Urinary bladder (tissue), 4 donors: ENCODE measurements around the gene PLAAT3. TPM values are rescaled to one million over a fixed set of nuclear protein-coding genes. Genes with fewer than 3 reads are reported as not detected.
"Not testable (repeated sequence)": the region's sequence is repeated elsewhere in the genome, so short reads cannot be mapped to it uniquely, and the experiment has no call there.

ENCODE experiments used
- DNase-seq: peaks from one replicate; pipeline ENCODE4 v3.0.0-alpha.2; 2015; ENCODE audit errors: extremely low spot score
- H3K27ac ChIP-seq: one replicate; pipeline ENCODE4 v1.5.1; 2013; ENCODE audit warnings: low read depth, mild to moderate bottlenecking, moderate library complexity
- H3K36me3 ChIP-seq: one replicate; pipeline ENCODE4 v1.6.1; 2013; ENCODE audit warnings: mild to moderate bottlenecking, moderate library complexity; ENCODE audit not compliant: insufficient read depth
- H3K4me1 ChIP-seq: one replicate; pipeline ENCODE4 v1.6.1; 2013; ENCODE audit warnings: mild to moderate bottlenecking, moderate library complexity; ENCODE audit not compliant: insufficient read depth
- H3K4me3 ChIP-seq: one replicate; pipeline ENCODE4 v1.5.1; 2013; ENCODE audit warnings: low read depth, low read length
- WGBS: extraction: QIAGEN DNeasy Blood & Tissue Kit; methylation state at CpG from one replicate; pipeline ENCODE4 v1.1.7; 2013; 5-methylcytosine and 5-hydroxymethylcytosine counted together
- polyA plus RNA-seq: library from polyadenylated mRNA; stranded (reverse); fragments of 200-250 nt; gene quantifications from one replicate; pipeline ENCODE4 v1.2.3, GENCODE V29; 2013
- total RNA-seq: library from RNA; depleted of rRNA; stranded (reverse); fragments of >200 nt; gene quantifications from one replicate; pipeline ENCODE4 v1.2.3, GENCODE V29; 2014
- donor health status: healthy with polysubstance abuse.
- donor health status: healthy.

The PLAAT3 gene
- total and polyA plus RNA-seq, 2 donors: 5.3 to 61.2 TPM

DNA sequence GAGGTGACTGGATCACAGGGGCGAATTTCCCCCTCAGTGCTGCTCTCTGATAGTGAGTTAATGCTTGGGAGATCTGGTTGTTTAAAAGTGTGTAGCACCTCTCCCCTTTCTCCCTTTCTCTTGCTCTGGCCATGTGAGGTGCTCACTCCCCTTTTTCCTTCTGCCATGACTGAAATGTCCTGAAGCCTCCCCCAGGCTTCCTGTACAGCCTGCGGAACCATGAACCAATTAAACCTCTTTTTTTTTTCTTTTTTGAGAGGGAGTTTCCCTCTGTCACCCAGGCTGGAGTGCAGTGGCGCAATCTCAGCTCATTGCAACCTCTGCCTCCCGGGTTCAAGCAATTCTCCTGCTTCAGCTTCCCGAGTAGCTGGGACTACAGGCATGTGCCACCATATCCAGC, 3.5 kb upstream of the PLAAT3 start:
- DNase-seq, H3K36me3 ChIP-seq, H3K4me1 ChIP-seq, H3K27ac ChIP-seq, H3K4me3 ChIP-seq: not testable (repeated sequence)
- 88% methylated on average over 5 of the region's 5 CpGs for WGBS

DNA sequence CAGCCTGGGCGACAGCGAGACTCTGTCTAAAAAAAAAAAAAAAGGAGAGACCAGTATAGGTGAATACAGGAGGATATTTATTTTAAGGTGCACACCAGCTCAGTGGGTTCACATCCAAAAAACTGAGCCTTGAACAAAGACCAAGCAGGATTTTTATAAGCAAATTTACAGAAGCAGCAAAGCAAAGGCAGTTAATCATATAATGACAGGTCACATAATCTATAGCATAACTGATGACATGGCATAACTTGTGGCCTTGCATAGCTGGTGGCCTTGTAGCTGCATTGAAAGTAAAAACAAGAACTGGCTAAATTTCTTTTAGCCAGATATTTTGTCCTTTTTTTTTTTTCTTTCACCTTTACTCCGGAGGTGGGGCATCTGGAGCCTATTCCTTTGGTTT, 2.7 kb upstream of the PLAAT3 start:
- H3K36me3 ChIP-seq: no peaks in the 10 kb centered on the region
- WGBS: 79% methylated on average over 3 of the region's 3 CpGs
- peaks cover 2% of the 10 kb centered on the region for H3K4me1 ChIP-seq
- H3K4me3 ChIP-seq: no peak overlapping the region
- DNase-seq: no peak
- H3K27ac ChIP-seq: no peak overlapping the region

DNA sequence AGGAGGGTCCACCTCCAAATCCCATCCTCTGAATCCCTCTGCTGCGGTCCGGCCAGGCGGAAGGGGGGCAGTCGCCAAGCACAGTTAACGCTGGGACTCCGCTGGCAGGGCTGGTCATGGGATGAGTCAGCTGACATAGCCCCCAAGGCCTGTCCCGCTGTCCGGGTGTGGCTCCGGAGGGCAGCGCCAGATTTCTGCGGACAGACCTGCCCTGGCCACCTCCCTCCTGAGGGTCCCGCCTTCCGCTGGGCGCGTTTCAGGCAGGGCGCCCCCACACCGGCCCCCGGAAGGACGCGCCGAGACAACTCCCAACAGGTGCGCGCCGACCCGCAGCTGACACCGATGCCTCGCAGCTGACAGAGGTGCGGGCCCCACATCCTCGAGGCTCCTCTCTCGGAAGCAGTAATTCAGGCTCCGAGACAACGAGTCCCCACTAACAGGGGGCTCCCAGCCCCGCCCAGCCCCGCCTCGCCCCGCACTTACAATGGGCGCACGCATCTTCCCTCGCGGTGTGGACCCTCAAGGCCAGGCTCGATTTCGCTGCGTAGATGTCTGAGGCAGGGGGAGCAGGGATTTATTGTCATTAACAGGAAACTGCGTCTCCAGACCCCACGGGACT, 607 bp downstream of the PLAAT3 start:
- Histone ChIP-seq H3K27ac (no peak overlapping the region), H3K4me1 (peaks cover 2% of the 10 kb centered on the region), H3K36me3 (no peaks in the 10 kb centered on the region), H3K4me3 (peak overlapping the region; percentile 73)
- no peak for DNase-seq
- WGBS: under 1% methylated on average over 45 of the region's 45 CpGs

DNA sequence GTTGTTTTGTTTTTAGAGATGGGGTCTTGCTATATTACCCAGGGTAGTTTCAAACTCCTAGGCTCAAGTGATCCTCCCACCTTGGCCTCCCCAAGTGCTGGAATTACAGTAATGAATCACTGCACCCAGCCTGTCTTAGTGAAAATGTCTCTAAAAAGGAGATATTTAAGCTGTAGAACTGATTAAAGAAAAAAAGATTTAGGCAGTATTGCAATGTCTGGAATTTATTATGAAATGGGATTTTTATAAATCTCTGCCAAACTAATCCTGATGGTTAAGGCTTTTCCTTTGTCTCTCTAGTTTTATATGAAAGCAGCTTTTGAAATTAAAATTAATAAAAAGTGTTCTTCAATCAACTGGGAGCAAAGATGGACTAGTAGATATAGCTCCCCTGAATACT, 2.1 kb downstream of the PLAAT3 start:
- DNase-seq: no peak
- H3K4me1 ChIP-seq: peaks cover 2% of the 10 kb centered on the region
- no peak overlapping the region for H3K27ac ChIP-seq
- H3K36me3 ChIP-seq: no peaks in the 10 kb centered on the region
- no peak overlapping the region for H3K4me3 ChIP-seq

DNA sequence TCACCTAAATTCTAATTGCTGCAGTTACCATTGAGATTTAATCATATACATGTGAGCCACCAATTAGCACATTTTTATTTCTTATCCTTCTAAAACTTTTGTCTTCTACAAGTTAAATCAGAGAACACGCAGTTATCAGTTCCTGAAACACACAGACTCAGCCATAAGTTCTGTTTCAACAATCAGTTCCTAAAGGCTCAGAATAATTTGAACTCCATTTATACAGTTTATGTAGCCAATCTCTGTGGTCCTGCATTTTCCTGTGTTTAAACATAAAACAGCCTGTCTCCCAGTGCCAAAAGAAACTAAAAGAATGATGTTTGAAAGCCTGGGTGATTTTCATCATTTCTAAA, 2.9 kb downstream of the PLAAT3 start:
- no peak overlapping the region for H3K27ac ChIP-seq
- no peak for DNase-seq
- H3K4me3 ChIP-seq: no peak overlapping the region
- WGBS: 72% methylated on average over 1 of the region's 1 CpG
- H3K4me1 ChIP-seq: peaks cover 2% of the 10 kb centered on the region
- H3K36me3 ChIP-seq: no peaks in the 10 kb centered on the region

DNA sequence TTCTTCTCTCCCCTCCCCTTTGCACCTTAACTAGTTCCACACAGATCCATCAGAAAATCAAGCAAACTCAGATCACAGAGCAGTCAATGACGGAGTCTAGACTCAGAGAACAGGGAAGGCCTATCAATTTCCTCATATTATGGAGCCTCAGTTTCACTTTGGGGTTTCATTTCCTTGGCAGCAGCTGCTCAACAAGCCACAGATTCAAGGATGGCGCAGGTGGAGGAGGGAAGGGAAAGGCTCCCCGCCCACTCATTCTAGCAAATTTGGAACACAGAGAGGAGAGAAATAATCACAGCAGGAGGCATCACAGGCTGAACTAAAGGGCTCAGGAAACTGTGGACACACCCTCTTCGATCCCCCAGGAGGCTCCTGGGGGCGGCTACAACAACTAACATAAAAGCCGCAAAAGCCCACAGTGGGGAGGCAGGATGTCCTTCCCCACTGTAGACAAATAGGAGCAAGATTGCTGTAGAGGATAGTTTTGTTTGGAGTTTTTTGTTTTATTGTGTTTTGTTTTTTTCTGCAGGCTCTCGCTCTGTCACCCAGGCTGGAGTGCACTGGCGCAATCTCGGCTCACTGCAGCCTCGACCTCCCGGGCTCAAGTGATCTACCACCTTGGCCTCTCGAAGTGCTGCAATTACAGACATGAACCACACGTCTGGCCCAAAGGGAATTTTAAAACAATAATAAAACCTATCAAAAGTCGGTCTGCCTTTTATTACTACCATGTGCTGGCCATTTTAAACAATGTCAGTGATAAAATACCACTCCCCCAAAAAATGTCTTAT, 3.4 kb downstream of the PLAAT3 start:
- WGBS: 65% methylated on average over 14 of the region's 14 CpGs

DNA sequence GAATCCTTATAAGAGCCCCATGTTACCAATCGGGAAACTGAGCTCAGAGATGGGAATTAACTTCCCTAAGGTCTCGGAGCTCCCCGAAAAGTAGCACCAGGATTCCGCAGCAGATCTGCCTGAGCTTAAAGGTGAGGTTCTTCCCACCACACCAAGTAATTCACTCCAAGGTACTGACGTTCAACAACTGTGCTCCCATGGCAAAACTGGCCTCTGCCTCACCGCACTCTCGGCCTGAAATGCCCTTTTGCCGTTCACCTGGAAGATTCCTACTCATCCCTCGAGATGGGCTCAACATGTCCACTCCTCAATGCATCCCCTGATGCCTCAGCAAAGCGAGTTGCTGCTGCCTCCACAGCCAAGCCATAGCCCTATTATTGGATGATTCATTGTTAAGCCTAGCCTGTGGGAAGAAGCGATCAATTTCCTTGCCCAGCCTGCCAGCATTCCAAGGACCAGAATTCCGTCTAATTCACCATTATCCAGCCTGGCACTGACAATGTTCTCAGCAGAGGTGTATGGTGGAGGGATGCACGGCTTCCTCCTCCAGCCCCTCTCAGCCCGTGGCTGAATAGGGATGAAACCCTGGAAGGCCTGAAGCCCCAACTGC, 4.2 kb downstream of the PLAAT3 start:
- no peak overlapping the region for H3K4me3 ChIP-seq
- no peaks in the 10 kb centered on the region for H3K36me3 ChIP-seq
- peaks cover 2% of the 10 kb centered on the region for H3K4me1 ChIP-seq
- 90% methylated on average over 14 of the region's 14 CpGs for WGBS
- no peak for DNase-seq
- no peak overlapping the region for H3K27ac ChIP-seq

More for the DNA sequence above, 3.4 kb downstream of the PLAAT3 start:
- no peak for DNase-seq
- Histone ChIP-seq H3K4me1 (peaks cover 2% of the 10 kb centered on the region), H3K36me3 (no peaks in the 10 kb centered on the region), H3K4me3 (no peak overlapping the region), H3K27ac (no peak overlapping the region)

DNA sequence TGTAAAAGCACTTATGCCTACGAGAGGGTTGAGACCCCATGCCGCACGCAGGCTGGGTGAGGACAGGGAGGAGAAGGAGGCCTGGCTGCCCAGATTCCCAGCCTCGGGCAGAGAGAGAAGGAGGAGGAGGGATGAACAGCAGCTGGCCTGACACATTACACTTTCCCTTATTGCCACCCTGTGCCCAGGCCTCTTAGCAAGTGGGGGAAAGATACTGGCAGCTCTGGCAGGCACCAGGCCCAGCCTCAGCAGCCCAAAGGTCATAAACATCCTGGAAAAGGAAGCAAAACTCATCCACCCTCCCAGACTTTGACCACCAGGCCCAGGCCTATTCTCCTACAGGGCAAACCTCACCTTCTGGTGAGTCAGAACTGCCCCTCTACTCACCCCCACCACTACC, 4.7 kb downstream of the PLAAT3 start:
- no peak for DNase-seq
- H3K36me3 ChIP-seq: no peaks in the 10 kb centered on the region
- peaks cover 2% of the 10 kb centered on the region for H3K4me1 ChIP-seq
- H3K27ac ChIP-seq: no peak overlapping the region
- H3K4me3 ChIP-seq: no peak overlapping the region
- WGBS: 82% methylated on average over 4 of the region's 4 CpGs

DNA sequence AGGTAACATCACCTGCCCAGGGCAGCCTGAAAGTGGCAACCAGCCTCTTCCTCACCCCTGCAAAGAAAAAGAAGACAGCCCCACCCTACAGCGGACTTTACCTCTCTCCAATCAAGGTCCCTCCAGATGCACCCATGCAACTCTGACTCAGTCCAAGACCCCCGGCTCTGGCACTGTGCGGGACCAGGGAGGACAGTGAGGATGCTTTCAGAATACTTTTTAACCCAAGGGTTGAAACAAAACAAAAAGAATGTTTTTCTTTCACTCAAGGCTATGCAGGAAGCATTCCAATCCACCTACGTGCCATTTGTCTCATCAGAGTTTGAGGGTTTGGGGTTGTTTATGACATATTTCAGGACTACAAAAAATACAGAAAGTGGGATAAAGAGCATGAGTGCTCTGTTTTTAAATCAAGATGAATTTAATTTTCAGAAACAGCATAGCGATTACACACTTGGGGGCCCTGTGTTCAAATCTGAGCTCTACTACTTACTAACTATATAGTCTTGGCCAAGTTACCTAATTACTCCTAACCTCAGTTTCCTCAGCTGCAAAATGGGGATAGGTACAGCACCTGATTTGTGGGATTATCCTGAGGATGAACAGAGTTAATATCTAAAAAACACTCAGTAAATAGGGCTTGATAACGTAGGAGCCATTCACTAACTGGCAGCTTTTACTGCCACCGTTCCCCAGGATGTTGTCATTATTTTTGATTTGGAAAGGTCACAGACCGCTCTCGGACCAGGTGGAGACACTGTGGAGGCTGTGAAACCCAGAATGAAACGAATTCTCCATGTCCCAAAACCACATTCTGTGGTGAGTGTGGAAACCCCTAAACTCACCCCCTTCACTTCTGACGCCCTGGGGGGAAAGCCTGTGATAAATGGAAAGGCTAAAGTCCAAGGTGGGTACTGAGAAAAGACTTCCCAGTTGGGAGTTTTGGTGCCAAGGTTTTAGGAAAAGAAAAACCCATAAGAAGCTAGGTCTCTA, 5.6 kb downstream of the PLAAT3 start:
- Histone ChIP-seq H3K36me3 (no peaks in the 10 kb centered on the region), H3K4me3 (no peak overlapping the region), H3K27ac (no peak overlapping the region), H3K4me1 (peaks cover 2% of the 10 kb centered on the region)
- no peak for DNase-seq
- WGBS: 90% methylated on average over 11 of the region's 11 CpGs

DNA sequence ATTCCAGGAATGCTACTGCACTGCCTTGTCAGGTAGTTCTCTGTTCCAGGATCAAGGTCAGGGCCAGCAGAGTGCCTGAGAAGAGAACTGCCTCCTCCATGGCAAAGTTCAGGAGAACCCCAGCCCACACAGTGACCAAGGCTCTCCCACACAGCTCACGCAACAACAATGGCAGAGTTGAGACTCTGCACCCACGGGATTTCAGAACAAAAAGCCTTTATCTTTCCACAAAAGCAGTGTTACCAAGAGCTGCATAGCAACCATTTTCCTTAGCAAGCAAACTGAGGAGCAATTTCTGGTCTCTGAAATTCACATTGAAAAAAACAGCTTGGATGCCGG, 11.1 kb downstream of the PLAAT3 start:
- Histone ChIP-seq H3K36me3 (no peaks in the 10 kb centered on the region), H3K27ac (no peak overlapping the region), H3K4me1 (no peaks in the 10 kb centered on the region), H3K4me3 (no peak overlapping the region)
- DNase-seq: no peak
- 62% methylated on average over 3 of the region's 3 CpGs for WGBS

DNA sequence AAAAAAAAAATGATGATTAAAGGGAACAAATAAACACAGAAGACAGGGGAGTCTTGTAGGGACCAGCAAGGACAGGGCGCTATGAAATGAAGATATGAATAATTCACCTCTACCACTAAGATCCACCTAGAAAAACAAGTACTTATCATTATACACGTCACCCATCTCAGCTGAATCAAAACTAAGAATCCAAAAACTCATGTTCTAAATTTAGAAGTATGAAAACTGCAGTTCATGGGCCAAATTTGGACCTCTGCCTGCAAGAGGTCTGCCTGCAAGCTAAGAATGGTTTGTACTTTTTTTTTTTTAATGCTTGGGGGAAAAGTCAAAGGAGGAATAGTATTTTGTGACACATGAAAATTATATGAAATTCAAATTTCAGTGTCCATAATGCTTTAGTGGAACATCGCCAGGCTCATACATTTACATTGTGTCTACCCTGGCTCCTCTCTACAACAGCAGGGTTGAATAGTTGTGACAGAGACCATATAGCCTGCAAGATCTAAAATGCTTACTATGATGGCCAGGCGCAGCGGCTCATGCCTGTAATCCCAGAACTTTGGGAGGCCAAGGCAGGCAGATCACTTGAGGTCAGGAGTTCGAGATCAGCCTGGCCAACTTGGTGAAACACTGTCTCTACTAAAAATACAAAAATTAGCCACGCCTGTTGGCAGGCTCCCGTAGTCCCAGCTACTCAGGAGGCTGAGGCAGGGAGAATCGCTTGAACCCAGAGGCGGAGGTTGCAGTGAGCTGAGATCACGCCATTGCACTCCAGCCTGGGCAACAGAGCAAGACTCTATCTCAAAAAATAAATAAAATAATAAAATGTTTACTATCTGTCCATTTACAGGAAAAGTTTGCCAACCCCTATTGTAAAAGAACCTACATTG, 11.7 kb downstream of the PLAAT3 start:
- H3K4me1 ChIP-seq, H3K36me3 ChIP-seq, DNase-seq, H3K4me3 ChIP-seq, H3K27ac ChIP-seq: not testable (repeated sequence)
- 66% methylated on average over 11 of the region's 11 CpGs for WGBS

DNA sequence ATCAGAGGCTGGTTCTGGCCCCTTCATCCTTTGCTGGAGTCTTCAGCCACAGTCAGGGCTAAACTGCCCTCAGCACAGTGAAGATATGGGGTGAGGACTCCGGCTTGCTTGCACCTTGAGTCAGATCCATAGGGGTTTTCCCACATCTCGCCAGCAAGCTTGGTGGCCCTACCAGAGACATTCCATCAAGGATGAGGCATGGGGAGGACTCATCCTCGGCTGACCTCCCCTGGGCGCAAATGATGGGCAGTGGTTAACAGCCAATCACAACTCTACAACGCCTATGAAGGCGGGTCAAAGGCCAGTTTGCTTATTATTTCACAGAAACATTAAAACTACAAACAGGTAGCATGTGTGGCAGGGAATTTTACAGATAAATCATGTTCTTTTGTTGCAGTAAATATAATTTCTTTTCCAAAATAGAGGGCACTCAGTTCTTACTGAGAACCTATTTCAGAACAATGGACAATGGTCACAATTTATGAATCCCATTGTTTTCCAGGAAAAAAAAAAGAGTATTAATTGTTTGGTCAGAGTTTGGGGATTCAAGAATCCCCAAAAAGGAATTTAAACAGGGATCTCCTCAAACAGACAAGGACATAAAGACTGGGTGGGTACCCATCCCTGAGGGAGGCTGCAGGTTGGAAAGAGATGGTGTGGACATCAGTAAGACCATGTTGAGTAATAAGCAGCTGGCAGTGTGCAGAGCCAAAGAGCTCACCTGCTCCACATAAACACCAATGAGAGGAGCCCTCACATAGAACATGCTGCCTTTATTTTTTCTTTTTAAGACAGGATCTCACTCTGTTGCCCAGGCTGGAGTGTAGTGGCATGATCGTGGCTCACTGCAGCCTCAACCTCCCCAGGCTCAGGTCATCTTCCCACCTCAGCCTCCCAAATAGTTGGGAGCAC, 14.8 kb downstream of the PLAAT3 start:
- no peak for DNase-seq
- Histone ChIP-seq H3K27ac (no peak overlapping the region), H3K36me3 (no peaks in the 10 kb centered on the region)

More for the DNA sequence above, 14.8 kb downstream of the PLAAT3 start:
- WGBS: 83% methylated on average over 7 of the region's 7 CpGs
- H3K4me1 ChIP-seq: no peaks in the 10 kb centered on the region
- no peak overlapping the region for H3K4me3 ChIP-seq
